Ovary (tissue), 9 donors: ENCODE measurements around the gene ARHGAP36. TPM values are rescaled to one million over a fixed set of nuclear protein-coding genes. Genes with fewer than 3 reads are reported as not detected.

Experiments
- DNase-seq, 5 donors: peaks; one replicate each; pipeline ENCODE4 v3.0.0-alpha.2; 2019 to 2020
- H3K27ac ChIP-seq, 2 donors: fragments of 200-600 bp; one replicate each; pipeline versions ENCODE4 v1.5.1 to v1.8.0; 2019 to 2022
- H3K27me3 ChIP-seq: fragments of 200-600 bp; one replicate; pipeline ENCODE4 v1.8.0; 2022
- H3K36me3 ChIP-seq: fragments of 200-600 bp; sonication (generic); one replicate; pipeline ENCODE4 v1.5.1; 2019
- H3K4me1 ChIP-seq: one replicate; pipeline ENCODE4 v1.8.1; 2013; ENCODE audit warnings: mild to moderate bottlenecking, moderate library complexity; ENCODE audit not compliant: insufficient read depth
- H3K4me3 ChIP-seq: fragments of 200-600 bp; sonication (generic); one replicate; pipeline ENCODE4 v1.5.1; 2017
- H3K9me3 ChIP-seq, 2 donors: fragments of 200-600 bp in 1 of 2; sonication (generic) in 1 of 2; one replicate each; pipeline versions ENCODE4 v1.5.1 to v1.8.1; 2013 to 2019; ENCODE audit warnings: mild to moderate bottlenecking in 1 of 2, moderate library complexity in 1 of 2
- CTCF ChIP-seq, 3 donors: fragments of 450-650 bp in 2 of 3; fragments of 200-600 bp in 1 of 3; IDR thresholded peaks; one replicate each; pipeline versions ENCODE4 v1.5.1 to v1.8.0; 2016 to 2022; ENCODE audit warnings: antibody characterized with exemption in 3 of 3, mild to moderate bottlenecking in 1 of 3
- EP300 ChIP-seq: sonication (generic); formaldehyde crosslinking; IDR thresholded peaks from one replicate; pipeline ENCODE4 v1.6.1; 2017; ENCODE audit warnings: antibody characterized with exemption
- POLR2A ChIP-seq: fragments of 450-650 bp; IDR thresholded peaks from one replicate; pipeline ENCODE4 v1.6.1; 2017; ENCODE audit warnings: antibody characterized with exemption, mild to moderate bottlenecking, moderate library complexity
- WGBS, 3 donors: extraction: QIAGEN DNeasy Blood & Tissue Kit in 1 of 3; methylation state at CpG; one replicate each; pipeline versions ENCODE4 v1.1.5 to v1.1.7; 2013 to 2017; 5-methylcytosine and 5-hydroxymethylcytosine counted together
- intact Hi-C, 4 donors: fragments of 100-400 bp; cut with DNase I; formaldehyde crosslinking; loops; one replicate each; pipeline versions ENCODE4 v1.11.0 to v1.15.1; 2022 to 2023
- polyA plus RNA-seq, 2 donors: library from polyadenylated mRNA; stranded (reverse); fragments of 200-250 nt in 1 of 2; fragments of 350-450 nt in 1 of 2; fragmentation: Illumina TruSeq in 1 of 2; extraction: RNeasy Lipid Tissue Mini Kit (QIAGEN cat#74804) in 1 of 2; gene quantifications; one replicate each; pipeline ENCODE4 v1.2.3, GENCODE V29; 2013 to 2014
- total RNA-seq, 7 donors: library from RNA; depleted of rRNA in 2 of 7; stranded (reverse); fragments of >200 nt in 2 of 7; fragmentation: NEBNext Ultra II Directional in 3 of 7; extraction: Animal tissue kit (Norgen Biotek cat#: 25700) in 3 of 7; gene quantifications; one replicate each; pipeline versions ENCODE4 v1.1.0 to v1.2.4, GENCODE V29; 2016 to 2023
- donor health status: DM: no; HTN: no; CAD: no; lungs with moderate emphysema.
- donor health status: DM: no; HTN: no; CAD: no.
- donor health status: Bipolar disorder and iron deficiency.
- donor health status: DM: yes; HTN: yes; CAD: no.
- donor health status: DM: no; HTN: no; CAD: no.
- donor health status: DM: yes; HTN: yes; CAD: no.

ARHGAP36 gene
- total and polyA plus RNA-seq, 9 donors = 0.13 TPM; not detected in 8

DNA sequence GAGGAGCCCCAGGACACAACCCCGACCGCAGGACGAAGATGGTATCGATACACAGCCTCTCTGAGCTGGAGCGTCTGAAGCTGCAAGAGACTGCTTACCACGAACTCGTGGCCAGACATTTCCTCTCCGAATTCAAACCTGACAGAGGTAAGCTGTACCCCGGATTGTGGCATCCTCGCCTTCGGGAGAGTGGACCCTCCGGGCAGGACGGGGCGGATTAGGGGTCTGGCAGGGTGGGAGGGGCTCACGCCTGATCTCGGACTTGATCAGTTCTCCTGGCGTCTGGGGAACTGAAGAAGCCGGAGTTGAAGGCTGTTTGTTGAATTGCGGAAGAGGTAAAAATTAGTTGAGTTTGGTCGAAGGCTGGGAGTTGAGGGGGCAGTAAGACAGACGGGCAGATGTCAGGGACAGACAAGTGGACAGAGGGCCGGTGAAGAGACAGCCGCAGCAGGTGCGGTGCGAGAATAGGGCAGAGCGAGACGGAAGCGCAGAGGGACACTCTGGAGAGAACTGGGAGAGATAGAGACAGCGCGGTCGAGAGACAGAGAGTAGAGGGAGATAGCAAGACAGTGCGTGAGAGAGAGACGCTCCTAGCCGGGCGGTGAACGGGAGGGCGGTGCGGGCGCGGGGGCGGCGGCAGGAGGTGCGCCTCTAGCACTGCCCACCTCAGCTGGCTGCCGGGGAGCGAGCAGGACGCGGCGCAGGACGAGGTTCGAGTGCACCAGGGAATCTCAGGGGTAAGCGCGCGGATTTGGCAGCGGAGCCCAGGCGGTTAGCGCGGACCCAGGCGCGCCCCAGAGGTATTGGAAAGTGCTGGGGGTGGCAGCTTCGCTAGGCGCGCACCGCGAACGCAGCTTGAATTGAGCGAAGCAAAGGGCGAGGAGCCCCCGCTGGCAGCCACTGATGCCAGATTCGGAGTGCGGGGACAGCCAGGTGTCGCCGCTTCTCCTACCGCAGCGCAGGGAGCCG is 23.9 kb downstream of the ARHGAP36 start:
- Histone ChIP-seq H3K4me1 (no peaks in the 10 kb centered on the region), H3K9me3 (no peaks in the 10 kb centered on the region), H3K27me3 (no peaks in the 10 kb centered on the region), H3K36me3 (no peaks in the 10 kb centered on the region), H3K27ac (no peak overlapping the region), H3K4me3 (no peak overlapping the region)
- WGBS, 3 donors = 24 to 37% (median 27%) methylated on average over 61 to 75 of the region's 75 CpGs
- intact Hi-C loops = no loop called here
- no peak for TF ChIP-seq POLR2A
- TF ChIP-seq CTCF (IDR thresholded peaks at IDR 0.05) = no peak
- no peak for TF ChIP-seq EP300
- DNase-seq = no peak

DNA sequence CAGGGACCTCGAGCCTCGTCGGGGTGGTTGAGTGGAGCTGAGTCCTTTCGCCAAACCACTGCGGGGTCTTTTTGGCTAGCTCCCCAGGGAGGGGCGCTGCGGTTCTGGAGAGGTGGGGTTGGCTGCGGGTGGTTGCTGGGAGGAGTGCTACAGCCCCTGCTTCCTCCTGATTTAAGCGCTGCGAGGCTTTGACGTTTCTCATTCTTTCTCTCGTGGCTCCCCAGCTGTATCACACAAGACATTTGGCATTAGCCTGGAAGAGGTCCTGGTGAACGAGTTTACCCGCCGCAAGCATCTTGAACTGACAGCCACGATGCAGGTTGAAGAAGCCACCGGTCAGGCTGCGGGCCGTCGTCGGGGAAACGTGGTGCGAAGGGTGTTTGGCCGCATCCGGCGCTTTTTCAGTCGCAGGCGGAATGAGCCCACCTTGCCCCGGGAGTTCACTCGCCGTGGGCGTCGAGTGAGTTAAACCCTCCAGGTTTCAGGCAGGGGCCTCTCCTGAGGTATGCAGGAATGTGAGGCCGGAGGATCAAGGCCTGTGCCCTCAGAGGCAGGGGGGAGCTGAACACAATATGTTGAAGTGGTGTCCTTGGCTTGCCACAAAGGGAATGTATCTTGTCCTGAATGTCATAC is 25.5 kb downstream of the ARHGAP36 start:
- H3K27me3 ChIP-seq = no peaks in the 10 kb centered on the region
- 24 to 29% (median 28%) methylated on average over 34 of the region's 34 CpGs for WGBS, 3 donors

GRCh38 chrX:131084145-131084544 is 26.0 kb downstream of the ARHGAP36 start:
- Histone ChIP-seq H3K36me3 (no peaks in the 10 kb centered on the region), H3K4me3 (no peak overlapping the region), H3K9me3 (no peaks in the 10 kb centered on the region), H3K27me3 (no peaks in the 10 kb centered on the region), H3K4me1 (no peaks in the 10 kb centered on the region), H3K27ac (no peak overlapping the region)
- intact Hi-C loops = no loop called here
- WGBS, 3 donors = 19 to 26% (median 23%) methylated on average over 7 of the region's 7 CpGs
- TF ChIP-seq POLR2A (no peak), EP300 (no peak), CTCF (IDR thresholded peaks at IDR 0.05) (no peak)
- no peak for DNase-seq

More for the DNA sequence above, 25.5 kb downstream of the ARHGAP36 start:
- no peak for DNase-seq
- H3K4me3 ChIP-seq = no peak overlapping the region
- no peak overlapping the region for H3K27ac ChIP-seq
- H3K9me3 ChIP-seq = no peaks in the 10 kb centered on the region
- no peaks in the 10 kb centered on the region for H3K4me1 ChIP-seq
- H3K36me3 ChIP-seq = no peaks in the 10 kb centered on the region
- TF ChIP-seq CTCF (IDR thresholded peaks at IDR 0.05) (no peak), EP300 (no peak), POLR2A (no peak)
- intact Hi-C loops = no loop called here

- Histone ChIP-seq H3K27ac (no peak overlapping the region), H3K4me1 (no peaks in the 10 kb centered on the region), H3K9me3 (no peaks in the 10 kb centered on the region), H3K36me3 (no peaks in the 10 kb centered on the region), H3K4me3 (no peak overlapping the region), H3K27me3 (no peaks in the 10 kb centered on the region)
- TF ChIP-seq EP300 (no peak), CTCF (IDR thresholded peaks at IDR 0.05) (no peak), POLR2A (no peak)
- intact Hi-C loops = no loop called here
- DNase-seq = no peak
- 91 to 93% (median 92%) methylated on average over 27 of the region's 27 CpGs for WGBS, 3 donors
Measured at GRCh38 chrX:131136776-131137175, 78.6 kb downstream of the ARHGAP36 start.
